ENCODE measurements around the gene MARCHF4.

- no peak for TF ChIP-seq CTCF (conservative IDR thresholded peaks at IDR 0.05)
- no peak for TF ChIP-seq EZH2 (IDR thresholded peaks at IDR 0.05; ENCODE audit: low read depth)
Observed at GRCh38 chr2:216372761-216373291, 543 bp upstream of the MARCHF4 start.

Measured in PC-9 (cell line).